ENCODE measurements around the gene TTC22. TPM values are rescaled to one million over a fixed set of nuclear protein-coding genes. Genes with fewer than 3 reads are reported as not detected.

TTC22 gene
- total RNA-seq, 3 donors from 2014 or later, result 51.6 to 122 (median 70.8) TPM

DNA sequence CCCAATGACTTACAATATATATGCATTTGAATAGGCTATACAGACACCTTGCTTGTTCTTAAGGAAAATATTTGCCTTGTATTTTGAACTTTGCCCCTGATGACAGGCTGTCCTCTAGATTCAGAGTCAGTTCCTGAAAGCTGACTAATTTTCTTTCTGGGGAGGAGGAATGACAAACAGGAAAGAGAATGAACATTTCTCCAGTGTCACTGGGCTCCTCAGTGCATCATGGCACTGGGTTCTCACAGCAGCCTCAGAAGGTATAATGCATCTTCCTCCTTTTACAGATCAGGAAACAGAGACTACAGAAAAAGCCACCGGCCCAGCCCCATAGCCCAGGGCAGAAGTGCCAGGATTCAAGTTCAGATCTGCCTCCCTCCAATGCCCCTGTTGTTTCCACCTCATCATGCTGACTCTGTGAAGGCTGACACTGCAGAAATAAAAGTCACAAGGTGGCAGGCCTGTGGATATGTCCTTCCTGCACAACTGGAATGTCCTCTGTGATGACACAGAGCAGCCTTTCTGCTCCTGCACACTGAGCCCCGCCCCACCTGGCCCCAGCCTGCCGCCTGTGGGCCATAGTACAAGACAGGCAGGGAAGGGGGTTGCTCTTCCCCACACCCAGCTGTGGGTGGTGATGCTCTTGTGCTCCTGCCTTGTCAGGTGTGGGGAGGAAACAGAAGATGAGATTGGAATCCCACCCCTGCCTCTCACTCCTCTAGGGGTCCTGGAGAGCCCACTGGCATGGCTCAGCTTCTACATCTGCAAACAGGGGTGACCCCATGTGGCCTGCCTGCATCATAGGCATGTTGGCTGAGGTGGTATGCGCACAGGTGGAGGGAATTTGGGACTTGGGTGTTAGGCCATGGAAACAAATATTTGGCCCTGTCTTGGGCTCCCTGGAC lies 6.4 kb downstream of the TTC22 start:
- H3K9me3 ChIP-seq, result no peaks in the 10 kb centered on the region
- no peaks in the 10 kb centered on the region for H3K36me3 ChIP-seq (ENCODE audit: low read depth)
- no peak overlapping the region for H3K4me3 ChIP-seq
- H3K4me1 ChIP-seq (ENCODE audit: low read depth), result peaks cover 68% of the 10 kb centered on the region
- DNase-seq (peak; percentile 82 to 86 (median 84)), ATAC-seq (peak; percentile 70)
- TF ChIP-seq, protein P1, sequence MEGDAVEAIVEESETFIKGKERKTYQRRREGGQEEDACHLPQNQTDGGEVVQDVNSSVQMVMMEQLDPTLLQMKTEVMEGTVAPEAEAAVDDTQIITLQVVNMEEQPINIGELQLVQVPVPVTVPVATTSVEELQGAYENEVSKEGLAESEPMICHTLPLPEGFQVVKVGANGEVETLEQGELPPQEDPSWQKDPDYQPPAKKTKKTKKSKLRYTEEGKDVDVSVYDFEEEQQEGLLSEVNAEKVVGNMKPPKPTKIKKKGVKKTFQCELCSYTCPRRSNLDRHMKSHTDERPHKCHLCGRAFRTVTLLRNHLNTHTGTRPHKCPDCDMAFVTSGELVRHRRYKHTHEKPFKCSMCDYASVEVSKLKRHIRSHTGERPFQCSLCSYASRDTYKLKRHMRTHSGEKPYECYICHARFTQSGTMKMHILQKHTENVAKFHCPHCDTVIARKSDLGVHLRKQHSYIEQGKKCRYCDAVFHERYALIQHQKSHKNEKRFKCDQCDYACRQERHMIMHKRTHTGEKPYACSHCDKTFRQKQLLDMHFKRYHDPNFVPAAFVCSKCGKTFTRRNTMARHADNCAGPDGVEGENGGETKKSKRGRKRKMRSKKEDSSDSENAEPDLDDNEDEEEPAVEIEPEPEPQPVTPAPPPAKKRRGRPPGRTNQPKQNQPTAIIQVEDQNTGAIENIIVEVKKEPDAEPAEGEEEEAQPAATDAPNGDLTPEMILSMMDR (IDR thresholded peaks at IDR 0.05), result no peak
- intact Hi-C loops (cut with DNase I, micrococcal nuclease), result no loop called here

DNA sequence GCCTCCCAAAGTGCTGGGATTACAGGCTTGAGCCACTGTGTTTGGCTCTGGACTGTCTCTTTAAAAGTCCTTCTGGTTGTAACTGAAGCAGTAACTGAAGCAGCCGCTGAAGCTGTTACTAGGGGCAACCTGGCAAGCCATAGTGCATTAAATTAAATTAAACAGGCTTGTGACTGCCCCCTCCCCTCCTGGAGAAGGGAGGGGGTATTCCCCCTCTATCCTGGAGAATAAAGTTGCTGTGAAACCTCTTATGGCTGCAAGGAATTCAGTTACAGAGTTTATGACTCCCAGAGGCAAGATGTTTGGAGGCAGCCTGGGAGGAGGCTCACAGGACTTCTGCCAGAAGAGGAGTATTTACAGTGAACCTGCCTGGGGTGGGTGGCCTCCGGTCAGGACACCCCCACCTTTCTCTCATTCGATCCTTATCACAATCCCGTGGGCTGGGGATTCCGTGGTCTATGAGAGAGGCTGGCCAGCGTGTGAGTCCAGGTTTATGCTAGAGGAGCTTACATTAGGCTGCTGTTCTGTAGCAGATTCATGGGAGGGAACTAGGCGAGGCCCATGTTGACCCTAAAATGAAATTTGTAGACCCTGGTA lies 8.3 kb downstream of the TTC22 start:
- intact Hi-C loops (cut with DNase I, micrococcal nuclease), result no loop called here
- DNase-seq, result peak in 1 of 3 donors; percentile 14
- TF ChIP-seq, protein P1 (IDR thresholded peaks at IDR 0.05), result no peak
- peaks cover 49% of the 10 kb centered on the region for H3K4me1 ChIP-seq (ENCODE audit: low read depth)
- H3K36me3 ChIP-seq (ENCODE audit: low read depth), result no peaks in the 10 kb centered on the region
- ATAC-seq, result no peak
- H3K4me3 ChIP-seq, result no peak overlapping the region
- H3K9me3 ChIP-seq, result no peaks in the 10 kb centered on the region

DNA sequence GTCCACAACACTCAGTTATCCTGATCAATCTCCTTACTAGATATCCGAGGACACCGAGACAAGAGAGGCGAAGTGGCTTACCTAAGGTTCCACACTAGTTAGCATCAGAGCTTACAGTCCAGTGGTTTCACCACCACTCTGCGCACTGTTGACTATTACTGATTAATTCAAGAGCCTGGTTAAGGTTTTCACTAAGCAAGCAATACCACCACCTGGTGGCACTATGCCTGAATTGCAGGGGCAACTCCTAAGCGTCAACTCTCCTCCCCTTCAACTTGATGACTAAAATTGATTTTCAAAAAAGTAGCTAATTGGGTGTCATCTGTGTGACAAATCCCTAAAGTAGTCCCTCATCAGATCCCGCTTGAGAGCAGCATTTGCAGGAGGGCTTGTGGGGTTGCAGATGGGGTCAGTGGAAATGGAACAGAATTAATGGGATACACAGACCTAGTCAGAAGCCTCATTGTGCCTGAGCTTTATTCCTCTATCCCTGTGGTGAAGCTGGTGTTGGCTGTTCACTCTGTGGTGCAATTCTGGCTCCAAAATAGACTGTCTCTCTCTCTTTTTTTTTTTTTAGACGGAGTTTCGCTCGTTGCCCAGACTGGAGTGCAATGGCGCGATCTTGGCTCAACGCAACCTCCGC lies 9.1 kb downstream of the TTC22 start:
- Histone ChIP-seq H3K4me1 (ENCODE audit: low read depth) (peaks cover 41% of the 10 kb centered on the region), H3K36me3 (ENCODE audit: low read depth) (no peaks in the 10 kb centered on the region), H3K9me3 (no peaks in the 10 kb centered on the region), H3K4me3 (no peak overlapping the region)
- peak in 1 of 3 donors; percentile 70 for DNase-seq
- intact Hi-C loops (cut with DNase I, micrococcal nuclease), result no loop called here
- ATAC-seq, result no peak
- TF ChIP-seq, protein P1 (IDR thresholded peaks at IDR 0.05), result peak; percentile 36

DNA sequence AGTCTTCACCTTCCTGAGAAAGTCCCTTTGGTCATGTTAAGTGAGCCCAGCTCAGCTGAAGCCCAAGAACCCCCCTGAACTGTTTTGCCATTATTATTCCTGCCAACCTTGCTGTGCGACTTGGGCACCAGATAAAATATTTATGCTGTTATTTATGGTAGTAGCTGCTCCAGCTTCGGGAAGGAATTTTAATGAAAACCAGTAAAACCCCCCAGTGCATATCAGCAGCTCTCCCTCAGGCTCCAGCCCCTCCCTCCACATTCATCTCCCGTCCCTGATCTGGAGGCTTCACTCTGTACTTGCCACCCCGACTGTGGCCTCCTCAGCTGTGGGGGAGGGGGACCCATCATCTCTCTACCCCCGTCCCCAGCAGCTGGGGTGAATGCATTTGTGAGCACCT lies 12.7 kb downstream of the TTC22 start:
- Histone ChIP-seq H3K4me3 (no peak overlapping the region), H3K4me1 (ENCODE audit: low read depth) (peaks cover 8% of the 10 kb centered on the region), H3K9me3 (no peaks in the 10 kb centered on the region), H3K36me3 (ENCODE audit: low read depth) (peaks cover 3% of the 10 kb centered on the region)
- DNase-seq, result no peak
- TF ChIP-seq, protein P1 (IDR thresholded peaks at IDR 0.05), result no peak
- no peak for ATAC-seq
- intact Hi-C loops (cut with DNase I, micrococcal nuclease), result no loop called here

DNA sequence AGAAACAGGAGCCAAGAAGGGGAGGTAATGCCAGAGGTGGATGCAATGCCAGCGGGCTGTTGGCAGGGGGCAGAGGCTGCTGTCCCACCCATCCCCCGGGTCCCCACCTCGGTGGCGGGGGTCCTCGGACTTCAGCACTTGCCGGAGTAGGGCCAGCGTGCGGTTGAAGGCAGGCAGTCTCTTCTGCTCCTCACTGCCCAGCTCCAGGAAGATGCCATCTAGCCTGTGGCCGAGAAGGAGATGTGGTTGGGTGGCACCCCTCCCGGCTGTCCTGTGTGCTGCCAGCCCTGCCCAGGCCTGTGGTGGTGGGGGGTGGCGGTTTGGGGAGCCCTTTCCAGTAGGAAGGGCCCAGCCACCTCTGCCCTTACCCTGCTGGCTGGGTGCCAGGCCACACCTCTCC lies 13.5 kb downstream of the TTC22 start:
- TF ChIP-seq, protein P1 (IDR thresholded peaks at IDR 0.05), result no peak
- H3K9me3 ChIP-seq, result no peaks in the 10 kb centered on the region
- DNase-seq (no peak), ATAC-seq (no peak)
- intact Hi-C loops (cut with DNase I, micrococcal nuclease), result no loop called here
- H3K4me1 ChIP-seq (ENCODE audit: low read depth), result no peaks in the 10 kb centered on the region
- peaks cover 3% of the 10 kb centered on the region for H3K36me3 ChIP-seq (ENCODE audit: low read depth)
- no peak overlapping the region for H3K4me3 ChIP-seq
